ENCODE data around the gene NUP93. TPM values are rescaled to one million over a fixed set of nuclear protein-coding genes. Genes with fewer than 3 reads are reported as not detected.

NUP93 gene
- total RNA-seq, 1 experiment from 2014 or later, result 165 TPM

DNA sequence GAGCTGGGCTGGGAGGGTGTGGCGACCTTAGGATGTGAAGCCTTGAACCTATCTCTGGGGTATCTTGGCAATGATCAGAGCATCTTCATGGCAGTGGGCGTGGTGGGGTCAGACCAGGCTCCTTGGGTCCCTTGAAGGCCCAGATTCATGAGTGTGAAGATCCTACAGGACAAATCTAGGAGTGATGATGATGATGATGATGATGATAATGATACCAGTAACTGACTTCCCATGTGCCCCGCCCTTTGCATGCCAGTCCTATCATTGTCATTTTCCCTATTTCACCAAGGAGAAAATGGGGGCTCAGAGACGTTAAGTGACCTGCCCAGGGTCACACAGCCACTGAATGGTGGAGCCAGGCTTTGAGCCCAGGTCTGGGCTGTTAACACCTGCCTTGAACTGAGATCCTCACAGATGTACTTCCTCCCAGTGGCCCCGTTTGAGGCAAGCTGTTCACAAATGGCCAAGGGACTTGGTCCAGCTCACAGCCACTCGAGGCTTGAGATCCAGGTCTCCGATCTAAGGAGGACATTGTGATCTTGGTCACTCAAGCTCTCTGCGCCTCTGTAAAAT, 148.4 kb downstream of the NUP93 start:
- H2BK120ac ChIP-seq (ENCODE audit: low read depth, low read length, poor library complexity, severe bottlenecking), result no peak overlapping the region
- no peak overlapping the region for H4K8ac ChIP-seq (replicated peaks; ENCODE audit: insufficient read length, low read depth, low read length)
- TF ChIP-seq, protein P1, sequence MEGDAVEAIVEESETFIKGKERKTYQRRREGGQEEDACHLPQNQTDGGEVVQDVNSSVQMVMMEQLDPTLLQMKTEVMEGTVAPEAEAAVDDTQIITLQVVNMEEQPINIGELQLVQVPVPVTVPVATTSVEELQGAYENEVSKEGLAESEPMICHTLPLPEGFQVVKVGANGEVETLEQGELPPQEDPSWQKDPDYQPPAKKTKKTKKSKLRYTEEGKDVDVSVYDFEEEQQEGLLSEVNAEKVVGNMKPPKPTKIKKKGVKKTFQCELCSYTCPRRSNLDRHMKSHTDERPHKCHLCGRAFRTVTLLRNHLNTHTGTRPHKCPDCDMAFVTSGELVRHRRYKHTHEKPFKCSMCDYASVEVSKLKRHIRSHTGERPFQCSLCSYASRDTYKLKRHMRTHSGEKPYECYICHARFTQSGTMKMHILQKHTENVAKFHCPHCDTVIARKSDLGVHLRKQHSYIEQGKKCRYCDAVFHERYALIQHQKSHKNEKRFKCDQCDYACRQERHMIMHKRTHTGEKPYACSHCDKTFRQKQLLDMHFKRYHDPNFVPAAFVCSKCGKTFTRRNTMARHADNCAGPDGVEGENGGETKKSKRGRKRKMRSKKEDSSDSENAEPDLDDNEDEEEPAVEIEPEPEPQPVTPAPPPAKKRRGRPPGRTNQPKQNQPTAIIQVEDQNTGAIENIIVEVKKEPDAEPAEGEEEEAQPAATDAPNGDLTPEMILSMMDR (conservative IDR thresholded peaks at IDR 0.05), result no peak
- no peak overlapping the region for H2BK5ac ChIP-seq (ENCODE audit: insufficient read length, low read length)
- no peaks in the 10 kb centered on the region for H3K4me1 ChIP-seq (ENCODE audit: insufficient read depth, low read length)
- H3K23ac ChIP-seq (ENCODE audit: insufficient read length, low read depth, low read length), result no peak overlapping the region
- no peak overlapping the region for H2BK20ac ChIP-seq (ENCODE audit: low read depth, low read length, poor library complexity, severe bottlenecking)
- H3K18ac ChIP-seq (ENCODE audit: insufficient read length, low read depth, low read length), result no peak overlapping the region
- Mint-ChIP-seq H3K9me3 (peaks cover 0 to 2% of the 10 kb centered on the region in 2 experiments; a peak in 2 of 5 replicates), H3K27me3 (ENCODE audit: low read depth) (no peaks in the 10 kb centered on the region; the same call in 1 of the 2 replicates), H3K4me1 (no peaks in the 10 kb centered on the region), H3K4me3 (no peak overlapping the region), H3K27ac (no peak overlapping the region), H3K36me3 (ENCODE audit: insufficient read depth in 1 of 3, low read depth in 3 of 3) (no peaks in the 10 kb centered on the region)
- H3K79me1 ChIP-seq (ENCODE audit: insufficient read depth, low read depth, low read length, poor library complexity, severe bottlenecking), result no peaks in the 10 kb centered on the region
- H2BK15ac ChIP-seq (ENCODE audit: low read depth, low read length), result no peak overlapping the region
- no CpG with 5 or more reads among the region's 8 CpGs for WGBS (ENCODE audit: extremely low coverage, insufficient read length, low lambda C conversion rate)
- no peaks in the 10 kb centered on the region for H3K27me3 ChIP-seq (ENCODE audit: insufficient read depth, low read length)
- no peak overlapping the region for H4K5ac ChIP-seq (ENCODE audit: insufficient read length, low read depth, low read length)
- no peak overlapping the region for H2BK12ac ChIP-seq (ENCODE audit: insufficient read length, low read depth, low read length)
- H4K91ac ChIP-seq (ENCODE audit: insufficient read length, low read depth, low read length), result no peak overlapping the region
- no peak overlapping the region for H3K4ac ChIP-seq (ENCODE audit: low read depth, low read length)
- no peaks in the 10 kb centered on the region for H3K9me3 ChIP-seq (ENCODE audit: control insufficient read depth, low read depth, low read length)
- H4K20me1 ChIP-seq (ENCODE audit: control insufficient read depth, insufficient read depth, insufficient read length), result no peaks in the 10 kb centered on the region
- no peaks in the 10 kb centered on the region for H3K79me2 ChIP-seq (ENCODE audit: insufficient read depth, low read length)
- no peak overlapping the region for H3K4me2 ChIP-seq (ENCODE audit: insufficient read depth, insufficient read length, low read length)
- H3K23me2 ChIP-seq (ENCODE audit: insufficient read length, low read depth, low read length, poor library complexity, severe bottlenecking), result no peaks in the 10 kb centered on the region
- no peak for DNase-seq
- H2AK5ac ChIP-seq (ENCODE audit: insufficient read length, low read length), result no peak overlapping the region
- no peak overlapping the region for H3K9ac ChIP-seq (ENCODE audit: extremely low read depth, insufficient read length, low read length)
- no peak overlapping the region for H3K27ac ChIP-seq (ENCODE audit: insufficient read length, low read depth, low read length)
- H3K56ac ChIP-seq (ENCODE audit: insufficient read length, low read depth, low read length), result no peak overlapping the region
- H3T11ph ChIP-seq (ENCODE audit: low read length), result no peak overlapping the region
- H3K14ac ChIP-seq (ENCODE audit: insufficient read depth, low read length), result no peak overlapping the region
- no peak overlapping the region for H2AFZ ChIP-seq (ENCODE audit: low read length)

All from H9 (cell line).